HG03097 (cell line): ENCODE results near the gene SNF8.
A peak's percentile ranks its signal among the peaks of the same experiment; 100 is the strongest.

Experiments used
- ATAC-seq: cut with Tn5 transposase; IDR thresholded peaks from one replicate; pipeline ENCODE4 v1.9.1; 2021; ENCODE audit not compliant: unreplicated experiment, low FRiP score

The SNF8 gene

DNA sequence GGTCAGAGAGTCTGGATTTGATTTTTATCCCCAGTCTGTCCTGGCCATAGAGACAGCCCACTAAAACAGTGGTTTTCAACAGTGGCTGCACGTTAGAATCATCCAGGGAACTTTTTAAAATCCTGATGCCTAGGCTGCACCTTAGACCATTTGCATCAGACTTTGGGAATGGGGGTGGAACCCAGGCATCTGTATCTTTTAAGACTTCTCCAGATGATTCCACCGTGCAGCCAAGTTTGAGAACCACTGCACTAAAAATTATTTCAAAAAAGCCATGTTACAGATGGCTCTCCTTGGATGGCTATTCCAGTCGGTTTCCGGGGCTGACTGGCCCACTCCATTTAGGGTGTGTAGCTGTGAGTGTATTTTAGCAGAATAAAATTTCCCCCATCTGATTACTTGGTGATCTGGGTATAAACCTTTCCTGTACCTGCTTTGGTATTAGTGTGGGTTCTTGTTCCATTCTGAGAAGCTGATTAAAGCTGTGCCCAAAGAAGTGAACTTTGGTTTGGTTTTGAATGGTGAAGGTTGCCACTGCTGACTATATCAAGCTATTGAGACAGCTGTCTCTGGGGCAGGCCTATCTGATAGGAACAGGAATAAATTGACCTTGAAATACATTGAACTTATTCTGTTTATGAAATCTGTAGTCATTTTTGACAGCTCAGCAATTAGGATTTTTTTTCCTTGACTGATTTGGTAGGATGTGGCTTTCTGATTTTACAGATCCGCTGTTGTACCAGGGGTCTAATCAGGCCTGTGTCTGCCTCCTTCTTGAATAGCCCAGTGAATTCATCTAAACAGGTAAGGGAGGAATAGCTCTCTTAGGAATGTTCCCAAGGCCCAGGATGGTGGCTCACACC lies 50.8 kb downstream of the SNF8 start:
- ATAC-seq = no peak

DNA sequence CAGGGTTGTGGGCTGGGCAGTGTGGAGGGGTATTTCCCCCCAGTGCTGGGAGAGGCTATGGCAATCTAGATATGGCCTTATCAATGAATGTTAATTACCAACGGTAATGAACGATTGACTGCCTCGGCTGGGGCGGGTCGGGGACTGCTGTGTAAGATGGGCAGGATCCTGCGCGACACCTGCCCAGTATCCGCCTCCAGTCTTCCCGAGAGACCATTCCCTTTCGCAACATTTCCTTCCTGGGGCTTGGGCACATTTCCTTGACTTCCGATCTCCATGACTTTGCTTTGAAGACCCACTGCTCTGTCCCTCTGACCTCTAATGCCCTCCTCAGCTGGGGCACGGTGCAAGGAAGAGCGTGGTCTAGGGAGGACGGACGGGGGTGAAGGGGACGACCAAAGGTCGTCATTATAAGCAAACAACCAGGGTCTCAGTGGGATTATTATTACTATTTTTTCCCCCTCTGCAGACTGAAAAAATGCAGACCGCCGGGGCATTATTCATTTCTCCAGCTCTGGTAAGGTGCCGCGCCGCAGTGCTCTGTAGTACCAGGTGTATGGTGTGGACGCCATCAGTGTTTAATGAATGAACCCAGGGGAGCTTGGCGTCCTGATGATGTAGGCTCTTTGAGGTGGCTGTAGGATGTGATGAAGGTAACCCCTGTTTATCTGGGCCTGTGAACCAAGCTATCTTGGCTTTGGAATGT lies 51.5 kb downstream of the SNF8 start:
- peak; percentile 1 for ATAC-seq

DNA sequence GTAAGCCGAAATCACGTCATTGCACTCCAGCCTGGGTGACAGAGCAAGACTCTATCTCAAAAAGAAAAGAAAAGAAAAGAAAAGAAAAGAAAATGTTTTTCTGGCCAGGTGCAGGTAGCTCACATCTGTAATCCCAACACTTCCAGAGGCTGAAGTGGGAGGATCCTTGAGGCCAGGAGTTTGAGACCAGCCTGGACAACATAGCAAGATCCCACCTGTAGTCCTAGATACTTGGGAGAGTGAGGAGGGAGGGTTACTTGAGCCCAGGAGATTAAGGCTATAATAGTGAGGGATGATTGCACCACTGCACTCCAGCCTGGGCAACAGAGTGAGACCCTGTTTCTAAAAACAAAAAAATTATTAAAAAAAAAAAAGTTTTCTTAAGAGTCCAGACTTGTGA lies 54.6 kb downstream of the SNF8 start:
- ATAC-seq = no peak

DNA sequence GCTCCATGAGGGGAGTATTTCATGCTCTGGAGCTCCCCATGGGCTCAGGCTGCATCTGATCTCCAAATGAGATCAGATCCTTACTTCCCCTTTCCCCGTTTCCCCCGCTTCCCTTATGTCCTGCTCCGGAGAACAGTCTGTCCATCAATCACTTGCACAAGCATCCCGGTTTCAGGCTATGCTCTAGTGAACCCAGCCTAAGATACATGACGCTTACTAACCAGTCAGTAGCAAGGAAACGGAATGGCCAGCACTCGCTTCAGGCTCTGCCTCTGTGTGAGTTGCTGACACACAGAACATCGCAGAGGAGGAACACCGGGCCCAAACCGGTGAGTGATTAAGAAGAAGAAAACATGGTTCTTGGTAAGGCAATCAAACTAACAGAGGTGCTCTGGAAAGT lies 61.5 kb downstream of the SNF8 start:
- no peak for ATAC-seq

DNA sequence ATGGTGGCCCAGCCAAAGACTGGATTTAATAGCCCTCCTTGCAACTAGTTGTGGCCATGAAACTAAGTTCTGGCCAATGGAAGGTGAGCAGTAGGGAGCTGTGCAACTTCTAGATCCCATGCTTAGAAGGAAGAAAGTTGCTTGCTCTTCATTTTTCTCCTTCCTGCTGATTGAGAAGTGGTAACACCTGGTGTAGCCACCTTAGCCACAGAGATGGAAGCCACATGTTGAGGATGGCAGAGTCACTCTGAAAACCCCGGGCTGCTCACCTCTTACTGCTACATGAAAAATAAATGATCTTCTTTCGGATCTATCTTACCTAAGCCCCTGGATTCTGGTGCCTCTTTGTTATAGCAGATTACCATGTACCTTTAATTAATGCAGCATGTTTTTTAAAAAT lies 62.4 kb downstream of the SNF8 start:
- ATAC-seq = no peak
